ENCODE results near the gene NAALADL2. TPM values are rescaled to one million over a fixed set of nuclear protein-coding genes. Genes with fewer than 3 reads are reported as not detected.

Gene NAALADL2
- total and polyA plus RNA-seq, 2 of the 13 experiments (the other 11 are each of a cell fraction or from before 2014, with no cell fraction given) = 0.08 TPM; not detected in 1

GRCh38 chr3:174826069-174826468 is 33.1 kb upstream of the NAALADL2 start:
- intact Hi-C loops (cut with micrococcal nuclease; ENCODE audit: unreplicated experiment) = no loop called here
- no peak for TF ChIP-seq AFF4 (CRISPR knock-in tag; IDR thresholded peaks at IDR 0.05)
- no peak for TF ChIP-seq GATAD1 (CRISPR knock-in tag; IDR thresholded peaks at IDR 0.05)
- no peak for TF ChIP-seq ZNF619 (CRISPR knock-in tag; IDR thresholded peaks at IDR 0.05)
- TF ChIP-seq FIP1L1 (IDR thresholded peaks at IDR 0.05; ENCODE audit: borderline replicate concordance, insufficient read depth, low read depth, low read length) = no peak
- ATAC-seq (no peak), DNase-seq (ENCODE audit: low spot score) (no peak), FAIRE-seq (no peak)
- POLR2A ChIA-PET = no interaction called here
- Histone ChIP-seq H3K4me3 (replicated peaks in 1 of 3; ENCODE audit: insufficient read depth in 1 of 3, low read depth in 2 of 3, low read length in 3 of 3) (no peak overlapping the region), H3K4me2 (ENCODE audit: low read depth, low read length) (no peak overlapping the region), H2AFZ (ENCODE audit: low read length) (no peak overlapping the region), H3K27me3 (ENCODE audit: control insufficient read depth in 1 of 2, insufficient read depth in 2 of 2, low read length in 2 of 2) (no peaks in the 10 kb centered on the region), H3K9ac (ENCODE audit: insufficient read depth, low read depth, low read length) (no peak overlapping the region), H3K4me1 (ENCODE audit: insufficient read depth, low read length) (no peaks in the 10 kb centered on the region), H3K36me3 (replicated peaks in 1 of 2; ENCODE audit: control insufficient read depth in 1 of 2, insufficient read depth in 2 of 2, low read length in 2 of 2) (no peaks in the 10 kb centered on the region), H4K20me1 (ENCODE audit: insufficient read depth, low read length) (no peaks in the 10 kb centered on the region), H3K9me3 (ENCODE audit: low read length) (peaks cover 11% of the 10 kb centered on the region; the same call in 1 of the 2 replicates), H3K27ac (ENCODE audit: extremely low read length, insufficient read depth, low read length) (no peak overlapping the region), H3K79me2 (ENCODE audit: insufficient read depth, low read length) (no peaks in the 10 kb centered on the region)
- no TSS peak for BruUV-seq (replicated peaks)
- CTCF ChIA-PET (ENCODE audit: low intra/inter-chr PET ratio, low total read pairs) = no interaction called here
- in situ Hi-C loops (cut with HindIII; ENCODE audit: extremely low pct_ligation_motif_present, low pct_unique_long_range_greater_than_20kb) = no loop called here

- no TSS peak for BruUV-seq (replicated peaks)
- Histone ChIP-seq H4K20me1 (ENCODE audit: insufficient read depth, low read length) (no peaks in the 10 kb centered on the region), H3K27me3 (ENCODE audit: control insufficient read depth in 1 of 2, insufficient read depth in 2 of 2, low read length in 2 of 2) (no peaks in the 10 kb centered on the region; a peak in 1 of 5 replicates), H3K4me3 (replicated peaks in 1 of 3; ENCODE audit: insufficient read depth in 1 of 3, low read depth in 2 of 3, low read length in 3 of 3) (no peak overlapping the region), H3K9me3 (ENCODE audit: low read length) (peaks cover 29% of the 10 kb centered on the region), H3K4me2 (ENCODE audit: low read depth, low read length) (no peak overlapping the region), H3K79me2 (ENCODE audit: insufficient read depth, low read length) (no peaks in the 10 kb centered on the region), H3K4me1 (ENCODE audit: insufficient read depth, low read length) (no peaks in the 10 kb centered on the region), H2AFZ (ENCODE audit: low read length) (no peak overlapping the region), H3K36me3 (replicated peaks in 1 of 2; ENCODE audit: control insufficient read depth in 1 of 2, insufficient read depth in 2 of 2, low read length in 2 of 2) (no peaks in the 10 kb centered on the region), H3K27ac (ENCODE audit: extremely low read length, insufficient read depth, low read length) (no peak overlapping the region), H3K9ac (ENCODE audit: insufficient read depth, low read depth, low read length) (no peak overlapping the region)
- in situ Hi-C loops (cut with HindIII; ENCODE audit: extremely low pct_ligation_motif_present, low pct_unique_long_range_greater_than_20kb) = no loop called here
- FAIRE-seq (no peak), ATAC-seq (no peak), DNase-seq (ENCODE audit: low spot score) (no peak)
- POLR2A ChIA-PET = no interaction called here
- CTCF ChIA-PET (ENCODE audit: low intra/inter-chr PET ratio, low total read pairs) = no interaction called here
- intact Hi-C loops (cut with micrococcal nuclease; ENCODE audit: unreplicated experiment) = no loop called here
- 0% methylated on average over 1 of the region's 1 CpG for WGBS (ENCODE audit: low lambda C conversion rate)
- no peak for TF ChIP-seq TAF15 (IDR thresholded peaks at IDR 0.05; ENCODE audit: low read depth, low read length, poor library complexity, severe bottlenecking)
- no peak for TF ChIP-seq SALL2 (CRISPR knock-in tag; IDR thresholded peaks at IDR 0.05)
- no peak for TF ChIP-seq ZNF616 (CRISPR knock-in tag; IDR thresholded peaks at IDR 0.05; ENCODE audit: low read depth)
- TF ChIP-seq ZBTB25 (CRISPR knock-in tag; IDR thresholded peaks at IDR 0.05) = no peak
- no peak for TF ChIP-seq ELK4 (CRISPR knock-in tag; IDR thresholded peaks at IDR 0.05; ENCODE audit: borderline replicate concordance)
- TF ChIP-seq ATF5 (CRISPR knock-in tag; IDR thresholded peaks at IDR 0.05; ENCODE audit: low read depth) = no peak
- TF ChIP-seq WIZ (CRISPR knock-in tag; IDR thresholded peaks at IDR 0.05) = no peak
Observed at GRCh38 chr3:174844746-174845145, 14.4 kb upstream of the NAALADL2 start.
